ENCODE measurements around the gene PPP4R4. TPM values are rescaled to one million over a fixed set of nuclear protein-coding genes. Genes with fewer than 3 reads are reported as not detected.
"Not testable (repeated sequence)": the region's sequence is repeated elsewhere in the genome, so short reads cannot be mapped to it uniquely, and the experiment has no call there.

PPP4R4 gene
- total RNA-seq, 2 donors from 2014 or later, result 0.27 to 8.9 TPM

DNA sequence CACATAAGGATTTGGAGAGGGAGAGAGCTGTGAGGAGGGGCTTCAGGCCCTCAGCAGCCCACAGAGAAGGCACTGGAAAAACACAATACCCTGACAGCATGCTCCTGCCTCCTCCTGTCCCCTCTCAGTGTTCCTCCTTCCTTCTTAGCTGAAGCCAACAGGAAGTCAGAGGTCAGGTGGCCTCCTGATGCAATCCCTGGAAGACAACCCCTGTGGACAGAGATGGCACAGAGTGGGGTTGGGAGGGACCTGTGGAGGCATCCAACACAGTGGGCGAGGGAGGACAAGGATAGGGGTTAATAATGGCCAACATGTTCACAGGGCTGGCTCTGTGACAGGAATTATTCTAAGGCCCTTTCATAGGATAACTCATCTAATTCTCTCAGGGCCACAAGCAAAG lies 29.4 kb upstream of the PPP4R4 start:
- H3K27ac ChIP-seq, result no peak overlapping the region
- no peak for ATAC-seq (ENCODE audit: insufficient number of reproducible peaks, low FRiP score, low read depth)
- no peaks in the 10 kb centered on the region for H3K9me3 ChIP-seq
- no peaks in the 10 kb centered on the region for H3K27me3 ChIP-seq (replicated peaks; ENCODE audit: insufficient read depth)
- no peak for DNase-seq (ENCODE audit: low spot score)
- no peak overlapping the region for H3K4me3 ChIP-seq
- no peaks in the 10 kb centered on the region for H3K36me3 ChIP-seq
- TF ChIP-seq, protein P1, sequence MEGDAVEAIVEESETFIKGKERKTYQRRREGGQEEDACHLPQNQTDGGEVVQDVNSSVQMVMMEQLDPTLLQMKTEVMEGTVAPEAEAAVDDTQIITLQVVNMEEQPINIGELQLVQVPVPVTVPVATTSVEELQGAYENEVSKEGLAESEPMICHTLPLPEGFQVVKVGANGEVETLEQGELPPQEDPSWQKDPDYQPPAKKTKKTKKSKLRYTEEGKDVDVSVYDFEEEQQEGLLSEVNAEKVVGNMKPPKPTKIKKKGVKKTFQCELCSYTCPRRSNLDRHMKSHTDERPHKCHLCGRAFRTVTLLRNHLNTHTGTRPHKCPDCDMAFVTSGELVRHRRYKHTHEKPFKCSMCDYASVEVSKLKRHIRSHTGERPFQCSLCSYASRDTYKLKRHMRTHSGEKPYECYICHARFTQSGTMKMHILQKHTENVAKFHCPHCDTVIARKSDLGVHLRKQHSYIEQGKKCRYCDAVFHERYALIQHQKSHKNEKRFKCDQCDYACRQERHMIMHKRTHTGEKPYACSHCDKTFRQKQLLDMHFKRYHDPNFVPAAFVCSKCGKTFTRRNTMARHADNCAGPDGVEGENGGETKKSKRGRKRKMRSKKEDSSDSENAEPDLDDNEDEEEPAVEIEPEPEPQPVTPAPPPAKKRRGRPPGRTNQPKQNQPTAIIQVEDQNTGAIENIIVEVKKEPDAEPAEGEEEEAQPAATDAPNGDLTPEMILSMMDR (IDR thresholded peaks at IDR 0.05), result no peak
- H3K4me1 ChIP-seq (ENCODE audit: control insufficient read depth in 1 of 2, low read depth in 2 of 2), result no peaks in the 10 kb centered on the region

- Histone ChIP-seq H3K27me3 (replicated peaks; ENCODE audit: insufficient read depth) (no peaks in the 10 kb centered on the region), H3K9me3 (no peaks in the 10 kb centered on the region), H3K27ac (no peak overlapping the region), H3K4me3 (no peak overlapping the region), H3K36me3 (no peaks in the 10 kb centered on the region), H3K4me1 (ENCODE audit: control insufficient read depth in 1 of 2, low read depth in 2 of 2) (no peaks in the 10 kb centered on the region)
- TF ChIP-seq, protein P1 (IDR thresholded peaks at IDR 0.05), result no peak
- DNase-seq (ENCODE audit: low spot score) (no peak), ATAC-seq (ENCODE audit: insufficient number of reproducible peaks, low FRiP score, low read depth) (no peak)
These were observed 28.1 kb upstream of the PPP4R4 start for GRCh38 chr14:94145902-94146527.

GRCh38 chr14:94152676-94153075 lies 21.4 kb upstream of the PPP4R4 start:
- H3K9me3 ChIP-seq, result no peaks in the 10 kb centered on the region
- H3K4me1 ChIP-seq (ENCODE audit: control insufficient read depth in 1 of 2, low read depth in 2 of 2), result no peaks in the 10 kb centered on the region
- ATAC-seq (ENCODE audit: insufficient number of reproducible peaks, low FRiP score, low read depth) (no peak), DNase-seq (ENCODE audit: low spot score) (no peak)
- H3K4me3 ChIP-seq, result no peak overlapping the region
- H3K36me3 ChIP-seq, result no peaks in the 10 kb centered on the region
- TF ChIP-seq, protein P1 (IDR thresholded peaks at IDR 0.05), result no peak
- H3K27ac ChIP-seq, result no peak overlapping the region
- H3K27me3 ChIP-seq (replicated peaks; ENCODE audit: insufficient read depth), result no peaks in the 10 kb centered on the region

DNA sequence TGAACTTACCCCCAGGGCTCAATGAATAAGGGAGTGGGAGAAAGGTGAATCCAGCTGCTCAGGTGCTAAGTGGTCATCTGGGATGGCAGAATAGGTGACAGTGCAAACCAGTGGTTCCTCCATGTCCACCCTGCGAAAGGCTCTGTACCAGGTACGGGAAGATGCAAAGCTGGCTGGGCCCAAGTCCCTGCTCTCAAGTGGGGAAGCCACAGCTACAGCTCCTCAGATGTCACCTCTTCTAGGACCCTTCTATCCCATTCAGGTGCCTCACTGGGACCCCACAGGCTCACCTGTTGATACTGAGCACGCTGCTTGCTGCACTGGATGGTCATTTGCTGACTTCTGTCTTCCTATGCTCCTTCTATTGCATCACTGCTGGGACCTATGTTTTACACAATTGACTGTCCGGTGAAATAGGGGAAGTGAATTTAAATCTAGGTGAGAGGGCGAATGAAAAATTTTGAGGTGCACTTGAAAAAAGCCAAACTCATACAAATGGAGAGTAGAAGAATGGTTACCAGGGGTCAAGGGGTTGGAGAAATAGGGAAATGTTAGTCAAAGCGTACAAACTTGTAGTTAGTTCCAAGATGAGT lies 20.3 kb upstream of the PPP4R4 start:
- H3K4me1 ChIP-seq (ENCODE audit: control insufficient read depth in 1 of 2, low read depth in 2 of 2), result no peaks in the 10 kb centered on the region
- H3K27me3 ChIP-seq (replicated peaks; ENCODE audit: insufficient read depth), result no peaks in the 10 kb centered on the region
- ATAC-seq (ENCODE audit: insufficient number of reproducible peaks, low FRiP score, low read depth) (no peak), DNase-seq (ENCODE audit: low spot score) (no peak)
- no peak overlapping the region for H3K27ac ChIP-seq
- H3K36me3 ChIP-seq, result no peaks in the 10 kb centered on the region
- no peak overlapping the region for H3K4me3 ChIP-seq
- no peaks in the 10 kb centered on the region for H3K9me3 ChIP-seq
- TF ChIP-seq, protein P1 (IDR thresholded peaks at IDR 0.05), result no peak

GRCh38 chr14:94156143-94156542 lies 18.0 kb upstream of the PPP4R4 start:
- ATAC-seq (ENCODE audit: insufficient number of reproducible peaks, low FRiP score, low read depth); DNase-seq (ENCODE audit: low spot score); H3K27me3 ChIP-seq (replicated peaks; ENCODE audit: insufficient read depth); H3K9me3 ChIP-seq; H3K4me1 ChIP-seq (ENCODE audit: control insufficient read depth in 1 of 2, low read depth in 2 of 2); H3K27ac ChIP-seq; H3K36me3 ChIP-seq; H3K4me3 ChIP-seq: not testable (repeated sequence)

- Histone ChIP-seq H3K27me3 (replicated peaks; ENCODE audit: insufficient read depth) (no peaks in the 10 kb centered on the region), H3K27ac (no peak overlapping the region), H3K9me3 (no peaks in the 10 kb centered on the region), H3K36me3 (no peaks in the 10 kb centered on the region), H3K4me1 (ENCODE audit: control insufficient read depth in 1 of 2, low read depth in 2 of 2) (no peaks in the 10 kb centered on the region), H3K4me3 (no peak overlapping the region)
- DNase-seq (ENCODE audit: low spot score) (no peak), ATAC-seq (ENCODE audit: insufficient number of reproducible peaks, low FRiP score, low read depth) (no peak)
- TF ChIP-seq, protein P1 (IDR thresholded peaks at IDR 0.05), result no peak
These were observed 16.9 kb upstream of the PPP4R4 start for GRCh38 chr14:94157197-94157596.

All from thoracic aorta (tissue), 2 donors.